ENCODE results near the gene MOB3B.

The MOB3B gene

GRCh38 chr9:27530915-27531755 lies 1.5 kb upstream of the MOB3B start:
- no peak for TF ChIP-seq CTCF (IDR thresholded peaks at IDR 0.05; ENCODE audit: poor library complexity, severe bottlenecking)
- Histone ChIP-seq H3K27ac (ENCODE audit: poor library complexity, severe bottlenecking) (no peak overlapping the region), H3K27me3 (ENCODE audit: insufficient read depth, poor library complexity, severe bottlenecking) (no peaks in the 10 kb centered on the region), H3K4me3 (ENCODE audit: severe bottlenecking) (no peak overlapping the region), H3K9me3 (ENCODE audit: severe bottlenecking) (no peaks in the 10 kb centered on the region), H3K4me1 (ENCODE audit: insufficient read depth, poor library complexity, severe bottlenecking) (peaks cover 36% of the 10 kb centered on the region), H3K36me3 (ENCODE audit: low read depth) (peaks cover 9% of the 10 kb centered on the region)
- ATAC-seq (ENCODE audit: low read depth) (no peak), DNase-seq (ENCODE audit: low spot score) (no peak)

GRCh38 chr9:27528886-27529315 lies 713 bp downstream of the MOB3B start:
- peaks cover 56% of the 10 kb centered on the region for H3K4me1 ChIP-seq (ENCODE audit: insufficient read depth, poor library complexity, severe bottlenecking)
- H3K36me3 ChIP-seq (ENCODE audit: low read depth) = peaks cover 9% of the 10 kb centered on the region
- H3K27ac ChIP-seq (ENCODE audit: poor library complexity, severe bottlenecking) = peak overlapping the region; percentile 99
- no peak for TF ChIP-seq CTCF (IDR thresholded peaks at IDR 0.05; ENCODE audit: poor library complexity, severe bottlenecking)
- ATAC-seq (ENCODE audit: low read depth) (peak; percentile 59), DNase-seq (ENCODE audit: low spot score) (peak; percentile 82)
- H3K27me3 ChIP-seq (ENCODE audit: insufficient read depth, poor library complexity, severe bottlenecking) = no peaks in the 10 kb centered on the region
- H3K9me3 ChIP-seq (ENCODE audit: severe bottlenecking) = no peaks in the 10 kb centered on the region
- peak overlapping the region; percentile 60 for H3K4me3 ChIP-seq (ENCODE audit: severe bottlenecking)

GRCh38 chr9:27528076-27528885 lies 1.3 kb downstream of the MOB3B start:
- Histone ChIP-seq H3K27me3 (ENCODE audit: insufficient read depth, poor library complexity, severe bottlenecking) (no peaks in the 10 kb centered on the region), H3K9me3 (ENCODE audit: severe bottlenecking) (no peaks in the 10 kb centered on the region), H3K36me3 (ENCODE audit: low read depth) (peaks cover 9% of the 10 kb centered on the region), H3K27ac (ENCODE audit: poor library complexity, severe bottlenecking) (peak overlapping the region; percentile 99), H3K4me1 (ENCODE audit: insufficient read depth, poor library complexity, severe bottlenecking) (peaks cover 61% of the 10 kb centered on the region), H3K4me3 (ENCODE audit: severe bottlenecking) (peak overlapping the region; percentile 60)
- DNase-seq (ENCODE audit: low spot score) (peak; percentile 82), ATAC-seq (ENCODE audit: low read depth) (peak; percentile 69)
- TF ChIP-seq CTCF (IDR thresholded peaks at IDR 0.05; ENCODE audit: poor library complexity, severe bottlenecking) = no peak

GRCh38 chr9:27527702-27528075 lies 1.9 kb downstream of the MOB3B start:
- TF ChIP-seq CTCF (IDR thresholded peaks at IDR 0.05; ENCODE audit: poor library complexity, severe bottlenecking) = no peak
- no peak for DNase-seq (ENCODE audit: low spot score)
- H3K9me3 ChIP-seq (ENCODE audit: severe bottlenecking) = no peaks in the 10 kb centered on the region
- H3K4me3 ChIP-seq (ENCODE audit: severe bottlenecking) = peak overlapping the region; percentile 60
- no peaks in the 10 kb centered on the region for H3K27me3 ChIP-seq (ENCODE audit: insufficient read depth, poor library complexity, severe bottlenecking)
- H3K27ac ChIP-seq (ENCODE audit: poor library complexity, severe bottlenecking) = peak overlapping the region; percentile 99
- ATAC-seq (ENCODE audit: low read depth) = no peak
- peaks cover 9% of the 10 kb centered on the region for H3K36me3 ChIP-seq (ENCODE audit: low read depth)
- peaks cover 60% of the 10 kb centered on the region for H3K4me1 ChIP-seq (ENCODE audit: insufficient read depth, poor library complexity, severe bottlenecking)
